ENCODE results near the gene EPB42. TPM values are rescaled to one million over a fixed set of nuclear protein-coding genes. Genes with fewer than 3 reads are reported as not detected.

Gene EPB42
- total RNA-seq, 1 experiment from 2014 or later: not detected

GRCh38 chr15:43190178-43190577 is 30.6 kb downstream of the EPB42 start:
- Histone ChIP-seq H2BK5ac (ENCODE audit: insufficient read length, low read length) (no peak overlapping the region), H4K91ac (ENCODE audit: insufficient read length, low read depth, low read length) (no peak overlapping the region), H3K4ac (ENCODE audit: low read depth, low read length) (no peak overlapping the region), H3K79me1 (ENCODE audit: insufficient read depth, low read depth, low read length, poor library complexity, severe bottlenecking) (no peaks in the 10 kb centered on the region), H3T11ph (ENCODE audit: low read length) (no peak overlapping the region), H2BK120ac (ENCODE audit: low read depth, low read length, poor library complexity, severe bottlenecking) (no peak overlapping the region), H3K23me2 (ENCODE audit: insufficient read length, low read depth, low read length, poor library complexity, severe bottlenecking) (peaks cover 5% of the 10 kb centered on the region), H3K18ac (ENCODE audit: insufficient read length, low read depth, low read length) (no peak overlapping the region), H4K5ac (ENCODE audit: insufficient read length, low read depth, low read length) (no peak overlapping the region), H3K9ac (ENCODE audit: extremely low read depth, insufficient read length, low read length) (no peak overlapping the region), H2BK20ac (ENCODE audit: low read depth, low read length, poor library complexity, severe bottlenecking) (no peak overlapping the region), H3K9me3 (ENCODE audit: control insufficient read depth, low read depth, low read length) (no peaks in the 10 kb centered on the region), H3K27ac (ENCODE audit: insufficient read length, low read depth, low read length) (no peak overlapping the region), H4K8ac (replicated peaks; ENCODE audit: insufficient read length, low read depth, low read length) (no peak overlapping the region), H4K20me1 (ENCODE audit: control insufficient read depth, insufficient read depth, insufficient read length) (no peaks in the 10 kb centered on the region), H2BK12ac (ENCODE audit: insufficient read length, low read depth, low read length) (no peak overlapping the region), H2AK5ac (ENCODE audit: insufficient read length, low read length) (no peak overlapping the region), H3K4me2 (ENCODE audit: insufficient read depth, insufficient read length, low read length) (no peak overlapping the region), H3K14ac (ENCODE audit: insufficient read depth, low read length) (no peak overlapping the region), H3K79me2 (ENCODE audit: insufficient read depth, low read length) (no peaks in the 10 kb centered on the region), H3K23ac (ENCODE audit: insufficient read length, low read depth, low read length) (no peak overlapping the region), H2AFZ (ENCODE audit: low read length) (no peak overlapping the region), H2BK15ac (ENCODE audit: low read depth, low read length) (no peak overlapping the region), H3K4me1 (ENCODE audit: insufficient read depth, low read length) (no peaks in the 10 kb centered on the region), H3K56ac (ENCODE audit: insufficient read length, low read depth, low read length) (no peak overlapping the region), H3K27me3 (ENCODE audit: insufficient read depth, low read length) (no peaks in the 10 kb centered on the region)
- no peaks in the 10 kb centered on the region for H3K9me3 Mint-ChIP-seq
- no peaks in the 10 kb centered on the region for H3K27me3 Mint-ChIP-seq (ENCODE audit: low read depth)
- WGBS (ENCODE audit: extremely low coverage, insufficient read length, low lambda C conversion rate): no CpG with 5 or more reads among the region's 1 CpG
- no peak for DNase-seq
- peaks cover 2 to 6% of the 10 kb centered on the region in 2 experiments; a peak in 3 of 4 replicates for H3K4me1 Mint-ChIP-seq
- no peak overlapping the region for H3K4me3 Mint-ChIP-seq
- TF ChIP-seq, protein P1, sequence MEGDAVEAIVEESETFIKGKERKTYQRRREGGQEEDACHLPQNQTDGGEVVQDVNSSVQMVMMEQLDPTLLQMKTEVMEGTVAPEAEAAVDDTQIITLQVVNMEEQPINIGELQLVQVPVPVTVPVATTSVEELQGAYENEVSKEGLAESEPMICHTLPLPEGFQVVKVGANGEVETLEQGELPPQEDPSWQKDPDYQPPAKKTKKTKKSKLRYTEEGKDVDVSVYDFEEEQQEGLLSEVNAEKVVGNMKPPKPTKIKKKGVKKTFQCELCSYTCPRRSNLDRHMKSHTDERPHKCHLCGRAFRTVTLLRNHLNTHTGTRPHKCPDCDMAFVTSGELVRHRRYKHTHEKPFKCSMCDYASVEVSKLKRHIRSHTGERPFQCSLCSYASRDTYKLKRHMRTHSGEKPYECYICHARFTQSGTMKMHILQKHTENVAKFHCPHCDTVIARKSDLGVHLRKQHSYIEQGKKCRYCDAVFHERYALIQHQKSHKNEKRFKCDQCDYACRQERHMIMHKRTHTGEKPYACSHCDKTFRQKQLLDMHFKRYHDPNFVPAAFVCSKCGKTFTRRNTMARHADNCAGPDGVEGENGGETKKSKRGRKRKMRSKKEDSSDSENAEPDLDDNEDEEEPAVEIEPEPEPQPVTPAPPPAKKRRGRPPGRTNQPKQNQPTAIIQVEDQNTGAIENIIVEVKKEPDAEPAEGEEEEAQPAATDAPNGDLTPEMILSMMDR (conservative IDR thresholded peaks at IDR 0.05): no peak
- peaks cover 0 to 48% (median 25%) of the 10 kb centered on the region in 3 experiments; a peak in 5 of 7 replicates for H3K36me3 Mint-ChIP-seq (ENCODE audit: insufficient read depth in 1 of 3, low read depth in 3 of 3)
- H3K27ac Mint-ChIP-seq: no peak overlapping the region
